IPS DF 19.7 (cell line): ENCODE measurements around the gene RNGTT.

Experiments used
- DNase-seq: peaks from one replicate; pipeline ENCODE4 v3.0.0-alpha.2; 2013; ENCODE audit warnings: low read depth, low spot score

Gene RNGTT

GRCh38 chr6:88561954-88562315 lies 401.5 kb downstream of the RNGTT start:
- no peak for DNase-seq

- DNase-seq: no peak
These were observed 402.1 kb downstream of the RNGTT start for GRCh38 chr6:88561034-88561953.
